ENCODE data around the gene NFIA.
A peak's percentile ranks its signal among the peaks of the same experiment; 100 is the strongest.

The NFIA gene

DNA sequence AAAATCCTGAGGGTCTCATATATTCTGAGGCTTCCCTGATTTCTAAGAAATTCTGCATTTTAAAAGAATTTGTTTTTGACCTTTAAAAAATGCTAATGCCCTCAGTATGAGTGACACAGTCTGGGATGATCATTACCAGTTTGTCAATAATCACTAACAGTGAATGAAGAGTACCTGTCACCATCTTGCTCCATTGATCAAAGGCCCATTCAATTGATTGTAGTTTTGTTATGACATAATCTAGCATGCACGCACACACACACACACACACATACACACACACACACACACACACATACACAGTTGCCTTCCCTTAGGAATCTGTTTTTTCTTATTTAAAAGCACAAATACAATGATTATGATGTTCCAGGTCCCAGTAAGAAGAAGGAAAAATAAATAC, 250.4 kb downstream of the NFIA start:
- TF ChIP-seq, protein P1, sequence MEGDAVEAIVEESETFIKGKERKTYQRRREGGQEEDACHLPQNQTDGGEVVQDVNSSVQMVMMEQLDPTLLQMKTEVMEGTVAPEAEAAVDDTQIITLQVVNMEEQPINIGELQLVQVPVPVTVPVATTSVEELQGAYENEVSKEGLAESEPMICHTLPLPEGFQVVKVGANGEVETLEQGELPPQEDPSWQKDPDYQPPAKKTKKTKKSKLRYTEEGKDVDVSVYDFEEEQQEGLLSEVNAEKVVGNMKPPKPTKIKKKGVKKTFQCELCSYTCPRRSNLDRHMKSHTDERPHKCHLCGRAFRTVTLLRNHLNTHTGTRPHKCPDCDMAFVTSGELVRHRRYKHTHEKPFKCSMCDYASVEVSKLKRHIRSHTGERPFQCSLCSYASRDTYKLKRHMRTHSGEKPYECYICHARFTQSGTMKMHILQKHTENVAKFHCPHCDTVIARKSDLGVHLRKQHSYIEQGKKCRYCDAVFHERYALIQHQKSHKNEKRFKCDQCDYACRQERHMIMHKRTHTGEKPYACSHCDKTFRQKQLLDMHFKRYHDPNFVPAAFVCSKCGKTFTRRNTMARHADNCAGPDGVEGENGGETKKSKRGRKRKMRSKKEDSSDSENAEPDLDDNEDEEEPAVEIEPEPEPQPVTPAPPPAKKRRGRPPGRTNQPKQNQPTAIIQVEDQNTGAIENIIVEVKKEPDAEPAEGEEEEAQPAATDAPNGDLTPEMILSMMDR (IDR thresholded peaks at IDR 0.05; ENCODE audit: low read depth, low read length, missing control alignments) = no peak
- no peak overlapping the region for H3K4me3 ChIP-seq (replicated peaks; ENCODE audit: low read depth, low read length)
- no peak for DNase-seq (ENCODE audit: extremely low read depth, low read depth)

DNA sequence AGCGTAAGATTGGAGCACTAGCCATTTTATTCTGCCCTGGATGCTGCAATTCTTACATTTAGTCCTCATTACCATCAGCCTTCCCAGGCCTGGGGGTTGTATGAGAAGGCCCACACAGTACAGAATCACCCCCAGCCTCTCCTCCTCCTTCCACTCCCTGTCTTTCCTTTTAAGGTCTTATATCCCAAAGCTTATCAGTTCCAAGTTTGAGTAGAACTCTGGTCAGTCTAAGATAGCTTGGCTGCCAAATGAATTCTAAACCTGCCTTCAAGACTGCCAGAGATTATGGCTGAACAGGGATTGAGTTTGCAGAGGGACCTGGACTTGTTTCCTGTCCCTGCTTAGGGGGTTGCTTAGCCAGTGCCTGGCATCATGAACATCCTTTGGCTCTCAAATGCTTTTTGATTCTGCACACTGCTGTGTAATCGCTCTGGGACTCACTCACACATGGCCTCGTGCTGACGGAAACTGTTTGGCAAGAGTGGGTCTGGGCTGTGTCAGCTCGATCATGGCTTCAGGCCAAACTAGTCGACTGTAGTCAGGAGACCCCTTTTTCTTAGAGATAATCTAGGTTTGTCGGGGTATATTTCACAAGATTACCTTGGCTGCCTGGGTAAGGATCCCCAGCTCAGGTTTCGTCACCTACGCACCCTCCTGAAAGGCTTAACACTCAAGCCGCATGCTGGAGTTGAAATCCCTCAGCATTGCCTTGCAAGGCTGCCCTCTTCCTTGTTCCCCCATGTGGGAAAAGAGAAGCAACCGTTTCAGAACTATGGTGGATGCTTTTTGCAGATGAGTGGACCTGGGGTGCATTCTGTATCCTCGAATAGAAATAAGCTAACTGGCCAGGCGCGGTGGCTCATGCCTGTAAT, 252.6 kb downstream of the NFIA start:
- DNase-seq (ENCODE audit: extremely low read depth, low read depth) = no peak
- no peak overlapping the region for H3K4me3 ChIP-seq (replicated peaks; ENCODE audit: low read depth, low read length)
- TF ChIP-seq, protein P1 (IDR thresholded peaks at IDR 0.05; ENCODE audit: low read depth, low read length, missing control alignments) = no peak

- no peak for DNase-seq (ENCODE audit: extremely low read depth, low read depth)
- no peak overlapping the region for H3K4me3 ChIP-seq (replicated peaks; ENCODE audit: low read depth, low read length)
- TF ChIP-seq, protein P1 (IDR thresholded peaks at IDR 0.05; ENCODE audit: low read depth, low read length, missing control alignments) = no peak
Observed at GRCh38 chr1:61337037-61337436, 254.7 kb downstream of the NFIA start.

GRCh38 chr1:61337441-61337951, 255.1 kb downstream of the NFIA start:
- H3K4me3 ChIP-seq (replicated peaks; ENCODE audit: low read depth, low read length) = no peak overlapping the region
- DNase-seq (ENCODE audit: extremely low read depth, low read depth) = no peak
- TF ChIP-seq, protein P1 (IDR thresholded peaks at IDR 0.05; ENCODE audit: low read depth, low read length, missing control alignments) = no peak

GRCh38 chr1:61337981-61338848, 255.9 kb downstream of the NFIA start:
- no peak overlapping the region for H3K4me3 ChIP-seq (replicated peaks; ENCODE audit: low read depth, low read length)
- TF ChIP-seq, protein P1 (IDR thresholded peaks at IDR 0.05; ENCODE audit: low read depth, low read length, missing control alignments) = peak; percentile 64
- peak; percentile 78 for DNase-seq (ENCODE audit: extremely low read depth, low read depth)

DNA sequence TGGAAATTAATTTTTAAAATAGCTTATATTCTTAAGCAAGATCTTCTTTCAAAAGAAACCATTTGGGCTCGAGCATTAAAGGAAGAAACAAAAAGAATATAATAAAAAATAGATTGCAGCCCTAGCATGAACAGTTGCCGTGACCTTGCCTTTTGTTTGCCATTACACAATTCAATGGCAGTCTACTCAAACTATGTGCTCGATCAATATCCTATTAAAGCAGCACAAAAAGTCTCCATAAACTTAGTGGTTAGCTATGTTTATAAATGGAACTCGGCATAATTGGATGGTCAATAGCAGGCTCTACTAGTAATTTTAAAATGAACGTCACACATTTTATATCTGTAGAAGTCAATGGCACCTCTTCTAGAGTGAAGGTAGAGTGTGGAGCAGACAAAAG, 256.5 kb downstream of the NFIA start:
- DNase-seq (ENCODE audit: extremely low read depth, low read depth) = no peak
- TF ChIP-seq, protein P1 (IDR thresholded peaks at IDR 0.05; ENCODE audit: low read depth, low read length, missing control alignments) = no peak
- H3K4me3 ChIP-seq (replicated peaks; ENCODE audit: low read depth, low read length) = no peak overlapping the region
